Measurements from ENCODE around the gene KCNJ14.

DNA sequence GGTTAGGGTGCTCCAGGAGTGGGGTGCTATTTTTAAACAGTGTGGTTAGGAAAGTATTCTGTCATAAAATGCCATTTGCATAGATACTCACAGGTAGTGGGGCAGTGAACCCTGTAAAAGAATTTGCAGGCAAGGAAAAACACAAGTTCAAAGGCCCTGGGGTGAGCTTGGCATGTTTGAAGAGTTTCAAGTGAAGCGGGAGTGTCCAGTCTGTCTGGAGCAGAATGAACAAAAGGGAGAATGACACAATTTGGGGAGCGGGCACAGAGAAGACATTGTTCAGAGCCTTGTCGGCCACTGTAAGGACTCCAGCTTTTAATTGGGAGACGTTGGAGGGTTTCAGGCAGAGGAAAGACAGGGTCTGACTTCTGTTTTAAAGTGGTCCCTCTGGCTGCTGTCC lies 6.8 kb upstream of the KCNJ14 start:
- no peak for TF ChIP-seq CTCF (IDR thresholded peaks at IDR 0.05)
- no peak for TF ChIP-seq POLR2A (IDR thresholded peaks at IDR 0.05)
- TF ChIP-seq POLR2AphosphoS5 (IDR thresholded peaks at IDR 0.05; ENCODE audit: insufficient read depth in 1 of 2, low read depth in 1 of 2): no peak

Data from vagina (tissue), 2 donors.